UCSD-AML1 (cell line): ENCODE measurements around the gene DOCK11.
"Not testable (repeated sequence)": the region's sequence is repeated elsewhere in the genome, so short reads cannot be mapped to it uniquely, and the experiment has no call there.

ENCODE experiments used
- DNase-seq: peaks from one replicate; lab custom pipeline; 2025; ENCODE audit not compliant: unreplicated experiment; lab: John Stamatoyannopoulos, UW

The DOCK11 gene

DNA sequence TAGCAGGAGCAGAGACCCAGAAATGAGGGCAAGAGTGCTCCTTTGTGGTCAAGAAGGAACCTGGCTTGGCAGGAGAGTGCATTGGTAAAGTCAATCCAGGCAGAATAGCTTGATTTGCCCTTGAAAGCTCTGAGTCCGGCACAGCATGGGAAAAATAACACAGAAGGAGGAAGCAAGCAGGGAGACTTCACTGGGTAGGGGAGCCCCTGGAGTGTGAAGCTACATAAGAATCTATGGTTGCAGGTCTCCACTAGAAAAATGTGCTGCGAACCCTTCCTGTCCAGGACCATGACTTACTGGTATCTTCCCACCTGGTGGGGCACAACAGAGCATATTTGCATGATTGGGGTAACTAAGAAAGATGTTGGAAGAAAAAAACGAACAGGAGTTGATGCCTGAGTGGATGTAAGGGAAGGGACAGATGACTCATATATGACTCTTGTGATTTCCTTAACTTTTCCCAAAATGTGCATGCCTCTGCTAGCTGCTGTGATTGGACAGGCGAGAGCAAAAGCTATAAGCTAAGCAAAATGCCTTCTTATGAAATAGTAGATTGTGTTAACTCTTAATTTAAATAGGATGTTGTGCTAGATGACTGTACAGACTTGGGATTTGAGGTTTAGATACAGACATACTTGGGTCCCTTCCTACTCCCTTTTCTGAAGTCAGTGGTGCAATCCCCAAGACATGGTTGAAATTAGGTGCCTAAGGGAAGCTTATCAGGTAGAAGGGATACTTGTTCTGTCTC lies 235.1 kb downstream of the DOCK11 start:
- no peak for DNase-seq

DNA sequence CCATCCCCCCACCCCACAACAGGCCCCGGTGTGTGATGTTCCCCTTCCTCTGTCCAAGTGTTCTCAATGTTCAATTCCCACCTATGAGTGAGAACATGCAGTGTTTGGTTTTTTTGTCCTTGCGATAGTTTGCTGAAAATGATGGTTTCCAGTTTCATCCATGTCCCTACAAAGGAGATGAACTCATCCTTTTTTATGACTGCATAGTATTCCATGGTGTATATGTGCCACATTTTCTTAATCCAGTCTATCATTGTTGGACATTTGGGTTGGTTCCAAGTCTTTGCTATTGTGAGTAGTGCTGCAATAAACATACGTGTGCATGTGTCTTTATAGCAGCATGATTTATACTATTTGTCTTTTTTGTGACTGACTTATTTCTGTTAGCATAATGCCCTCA lies 236.9 kb downstream of the DOCK11 start:
- DNase-seq: not testable (repeated sequence)

DNA sequence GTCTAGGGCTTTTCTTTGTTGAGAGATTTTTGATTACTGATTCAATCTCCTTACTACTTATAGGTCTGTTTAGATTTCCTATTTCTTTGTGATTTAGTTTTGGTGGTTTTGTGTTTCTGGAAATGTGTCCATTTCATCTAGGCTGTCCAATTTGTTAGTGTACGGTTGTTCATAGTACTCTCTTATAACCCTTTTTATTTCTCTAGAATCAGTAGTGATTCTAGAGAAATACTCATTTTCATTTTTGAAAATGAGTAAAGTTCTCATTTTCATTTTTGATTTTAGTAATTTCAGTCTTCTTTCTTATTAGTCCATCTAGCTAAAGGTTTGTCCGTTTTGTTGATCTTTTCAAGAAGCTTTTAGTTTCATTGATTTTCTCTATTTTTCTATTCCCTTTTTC lies 239.3 kb downstream of the DOCK11 start:
- DNase-seq: no peak
